ENCODE measurements around the gene FGF14.

GRCh38 chr13:101845245-101846020, 556.4 kb downstream of the FGF14 start:
- TF ChIP-seq CTCF (IDR thresholded peaks at IDR 0.05; ENCODE audit: insufficient read depth, low read length, poor library complexity, severe bottlenecking) (no peak), EZH2phosphoT487 (conservative IDR thresholded peaks at IDR 0.05; ENCODE audit: low read length) (no peak)
